HEK293 (cell line): ENCODE measurements around the gene SZRD1.

ENCODE experiments used
- CTCF ChIA-PET: fragments of 350-600 bp; formaldehyde crosslinking; extraction: SDS; loops from one replicate; lab custom pipeline; 2021; ENCODE audit warnings: antibody characterized with exemption; lab: Yijun Ruan, JAX
- POLR2A ChIA-PET: fragments of 300-600 bp; formaldehyde crosslinking; extraction: SDS; loops from one replicate; lab custom pipeline; 2020; ENCODE audit warnings: antibody characterized with exemption, inconsistent platforms; lab: Yijun Ruan, JAX
- H3K27ac ChIP-seq: fragments of 200-500 bp; sonication (Bioruptor generic); 2 replicates; pipeline ENCODE4 v1.5.1; 2014; ENCODE audit warnings: low read depth, low read length, control low read depth, inconsistent platforms; ENCODE audit errors: extremely low read depth
- H3K36me3 ChIP-seq, 2 experiments: fragments of 200-500 bp in 1 of 2; sonication (Bioruptor generic) in 1 of 2; 1 replicate in 1 of 2; 2 replicates in 1 of 2; pipeline ENCODE4 v1.5.1; 2014 to 2017; ENCODE audit warnings: inconsistent platforms in 2 of 2, low read length in 2 of 2; ENCODE audit not compliant: control insufficient read depth in 2 of 2, insufficient read depth in 1 of 2
- H3K4me1 ChIP-seq: fragments of 200-500 bp; sonication (Bioruptor generic); 2 replicates; pipeline ENCODE4 v1.5.1; 2014; ENCODE audit warnings: mild to moderate bottlenecking, low read length, inconsistent platforms; ENCODE audit not compliant: control insufficient read depth, insufficient read depth
- H3K4me3 ChIP-seq: 2 replicates; pipeline ENCODE4 v1.5.1; 2011; ENCODE audit warnings: low read depth, mild to moderate bottlenecking, control low read depth, low read length, moderate library complexity
- H3K9me3 ChIP-seq: fragments of 200-500 bp; sonication (Bioruptor generic); 2 replicates; pipeline ENCODE4 v1.5.1; 2014; ENCODE audit warnings: low read depth, low read length, inconsistent platforms; ENCODE audit not compliant: control insufficient read depth, insufficient read depth
- EGR2 ChIP-seq: fragments of 450-650 bp; formaldehyde crosslinking; IDR thresholded peaks from 2 replicates; pipeline ENCODE4 v1.5.1; 2016; ENCODE audit warnings: low read depth, missing biosample characterization, missing genetic modification characterization
- GLI4 ChIP-seq: fragments of 450-650 bp; formaldehyde crosslinking; IDR thresholded peaks from 2 replicates; pipeline ENCODE4 v1.5.1; 2016; ENCODE audit warnings: missing biosample characterization, missing genetic modification characterization
- GLIS2 ChIP-seq: fragments of 450-650 bp; formaldehyde crosslinking; IDR thresholded peaks from 2 replicates; pipeline ENCODE4 v1.5.1; 2016; ENCODE audit warnings: missing biosample characterization, missing genetic modification characterization
- SCRT1 ChIP-seq: fragments of 450-650 bp; formaldehyde crosslinking; IDR thresholded peaks from 2 replicates; pipeline ENCODE4 v1.5.1; 2016; ENCODE audit warnings: missing biosample characterization, missing genetic modification characterization, borderline replicate concordance
- SP7 ChIP-seq: fragments of 450-650 bp; formaldehyde crosslinking; IDR thresholded peaks from 2 replicates; pipeline ENCODE4 v1.5.1; 2016; ENCODE audit warnings: missing biosample characterization, missing genetic modification characterization
- TRIM28 ChIP-seq: IDR thresholded peaks from 2 replicates; pipeline ENCODE4 v1.6.1; 2011; ENCODE audit warnings: low read length, control low read depth, borderline replicate concordance
- ZBTB1 ChIP-seq: fragments of 450-650 bp; formaldehyde crosslinking; IDR thresholded peaks from 2 replicates; pipeline ENCODE4 v1.5.1; 2016; ENCODE audit warnings: missing biosample characterization, missing genetic modification characterization
- ZFHX2 ChIP-seq: fragments of 450-650 bp; formaldehyde crosslinking; conservative IDR thresholded peaks from 2 replicates; pipeline ENCODE4 v1.5.1; 2016; ENCODE audit warnings: missing biosample characterization, missing genetic modification characterization
- ZNF302 ChIP-seq: fragments of 450-650 bp; formaldehyde crosslinking; IDR thresholded peaks from 2 replicates; pipeline ENCODE4 v1.5.1; 2016; ENCODE audit warnings: missing biosample characterization, missing genetic modification characterization, low read depth
- ZNF391 ChIP-seq: fragments of 450-650 bp; formaldehyde crosslinking; IDR thresholded peaks from 2 replicates; pipeline ENCODE4 v1.5.1; 2016; ENCODE audit warnings: low read depth, missing biosample characterization, missing genetic modification characterization, borderline replicate concordance
- ZNF416 ChIP-seq: fragments of 450-650 bp; formaldehyde crosslinking; IDR thresholded peaks from 2 replicates; pipeline ENCODE4 v1.5.1; 2016; ENCODE audit warnings: missing biosample characterization, missing genetic modification characterization
- ZNF624 ChIP-seq: fragments of 450-650 bp; formaldehyde crosslinking; IDR thresholded peaks from 2 replicates; pipeline ENCODE4 v1.5.1; 2017; ENCODE audit warnings: missing biosample characterization, missing genetic modification characterization
- ZNF677 ChIP-seq: fragments of 450-650 bp; IDR thresholded peaks from 2 replicates; pipeline ENCODE4 v1.5.0; 2018; ENCODE audit warnings: missing biosample characterization, mild to moderate bottlenecking, missing genetic modification characterization, moderate library complexity
- ZNF701 ChIP-seq: fragments of 450-650 bp; formaldehyde crosslinking; IDR thresholded peaks from 2 replicates; pipeline ENCODE4 v1.5.1; 2016; ENCODE audit warnings: missing biosample characterization, missing genetic modification characterization
- ZNF747 ChIP-seq: fragments of 450-650 bp; formaldehyde crosslinking; IDR thresholded peaks from 2 replicates; pipeline ENCODE4 v1.5.1; 2016; ENCODE audit warnings: missing biosample characterization, missing genetic modification characterization
- ZSCAN30 ChIP-seq: fragments of 450-650 bp; IDR thresholded peaks from 2 replicates; pipeline ENCODE4 v1.5.1; 2018; ENCODE audit warnings: missing biosample characterization, mild to moderate bottlenecking, missing genetic modification characterization, moderate library complexity
- TF ChIP-seq, protein P1 (sequence below): fragments of 450-650 bp; formaldehyde crosslinking; conservative IDR thresholded peaks from 2 replicates; pipeline ENCODE4 v1.5.1; 2016; ENCODE audit warnings: low read depth, missing biosample characterization, missing genetic modification characterization
- TF ChIP-seq, protein P2 (sequence below): fragments of 450-650 bp; formaldehyde crosslinking; IDR thresholded peaks from 2 replicates; pipeline ENCODE4 v1.5.0; 2017; ENCODE audit warnings: missing biosample characterization, missing genetic modification characterization, borderline replicate concordance
- TF ChIP-seq, protein P3 (sequence below): fragments of 450-650 bp; formaldehyde crosslinking; IDR thresholded peaks from 2 replicates; pipeline ENCODE4 v1.5.1; 2016; ENCODE audit warnings: missing biosample characterization, missing genetic modification characterization
- TF ChIP-seq, protein P4 (sequence below): fragments of 450-650 bp; formaldehyde crosslinking; IDR thresholded peaks from 2 replicates; pipeline ENCODE4 v1.5.1; 2016; ENCODE audit warnings: missing biosample characterization, missing genetic modification characterization

Gene SZRD1

DNA sequence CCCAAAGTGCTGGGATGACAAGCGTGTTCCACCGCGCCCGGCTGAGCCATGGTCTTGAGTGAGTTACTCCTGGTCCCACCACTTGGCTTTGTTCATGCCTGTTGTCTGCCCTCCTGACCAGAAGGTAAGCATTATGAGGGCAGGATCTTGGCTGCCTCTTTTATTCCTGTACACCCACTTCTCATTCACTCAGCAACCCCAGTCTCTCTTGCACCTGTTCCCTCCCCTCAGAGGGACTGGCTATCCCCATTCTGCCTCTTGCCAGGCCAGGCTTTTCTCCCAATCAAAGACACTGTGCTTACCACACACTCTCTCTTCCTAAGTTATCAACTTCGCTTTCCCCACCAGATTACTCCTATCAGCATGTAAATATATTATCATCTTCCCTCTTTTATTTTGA, 43.8 kb downstream of the SZRD1 start:
- POLR2A ChIA-PET: no interaction called here
- no peak overlapping the region for H3K4me3 ChIP-seq

More for the DNA sequence above, 43.8 kb downstream of the SZRD1 start:
- Histone ChIP-seq H3K9me3 (no peaks in the 10 kb centered on the region), H3K27ac (no peak overlapping the region), H3K36me3 (no peaks in the 10 kb centered on the region), H3K4me1 (no peaks in the 10 kb centered on the region)
- TF ChIP-seq ZNF391 (no peak), ZNF701 (no peak), ZSCAN30 (tag by site-specific recombination) (no peak), ZFHX2 (no peak), ZNF416 (tag by site-specific recombination) (no peak), SCRT1 (tag by site-specific recombination) (no peak), EGR2 (tag by site-specific recombination) (no peak), GLIS2 (tag by site-specific recombination) (no peak), SP7 (no peak), GLI4 (tag by site-specific recombination) (no peak), ZNF677 (tag by site-specific recombination) (no peak), ZNF302 (tag by site-specific recombination) (no peak), ZNF624 (tag by site-specific recombination) (no peak), ZNF747 (no peak), TRIM28 (no peak), ZBTB1 (tag by site-specific recombination) (no peak)
- TF ChIP-seq, protein P1, sequence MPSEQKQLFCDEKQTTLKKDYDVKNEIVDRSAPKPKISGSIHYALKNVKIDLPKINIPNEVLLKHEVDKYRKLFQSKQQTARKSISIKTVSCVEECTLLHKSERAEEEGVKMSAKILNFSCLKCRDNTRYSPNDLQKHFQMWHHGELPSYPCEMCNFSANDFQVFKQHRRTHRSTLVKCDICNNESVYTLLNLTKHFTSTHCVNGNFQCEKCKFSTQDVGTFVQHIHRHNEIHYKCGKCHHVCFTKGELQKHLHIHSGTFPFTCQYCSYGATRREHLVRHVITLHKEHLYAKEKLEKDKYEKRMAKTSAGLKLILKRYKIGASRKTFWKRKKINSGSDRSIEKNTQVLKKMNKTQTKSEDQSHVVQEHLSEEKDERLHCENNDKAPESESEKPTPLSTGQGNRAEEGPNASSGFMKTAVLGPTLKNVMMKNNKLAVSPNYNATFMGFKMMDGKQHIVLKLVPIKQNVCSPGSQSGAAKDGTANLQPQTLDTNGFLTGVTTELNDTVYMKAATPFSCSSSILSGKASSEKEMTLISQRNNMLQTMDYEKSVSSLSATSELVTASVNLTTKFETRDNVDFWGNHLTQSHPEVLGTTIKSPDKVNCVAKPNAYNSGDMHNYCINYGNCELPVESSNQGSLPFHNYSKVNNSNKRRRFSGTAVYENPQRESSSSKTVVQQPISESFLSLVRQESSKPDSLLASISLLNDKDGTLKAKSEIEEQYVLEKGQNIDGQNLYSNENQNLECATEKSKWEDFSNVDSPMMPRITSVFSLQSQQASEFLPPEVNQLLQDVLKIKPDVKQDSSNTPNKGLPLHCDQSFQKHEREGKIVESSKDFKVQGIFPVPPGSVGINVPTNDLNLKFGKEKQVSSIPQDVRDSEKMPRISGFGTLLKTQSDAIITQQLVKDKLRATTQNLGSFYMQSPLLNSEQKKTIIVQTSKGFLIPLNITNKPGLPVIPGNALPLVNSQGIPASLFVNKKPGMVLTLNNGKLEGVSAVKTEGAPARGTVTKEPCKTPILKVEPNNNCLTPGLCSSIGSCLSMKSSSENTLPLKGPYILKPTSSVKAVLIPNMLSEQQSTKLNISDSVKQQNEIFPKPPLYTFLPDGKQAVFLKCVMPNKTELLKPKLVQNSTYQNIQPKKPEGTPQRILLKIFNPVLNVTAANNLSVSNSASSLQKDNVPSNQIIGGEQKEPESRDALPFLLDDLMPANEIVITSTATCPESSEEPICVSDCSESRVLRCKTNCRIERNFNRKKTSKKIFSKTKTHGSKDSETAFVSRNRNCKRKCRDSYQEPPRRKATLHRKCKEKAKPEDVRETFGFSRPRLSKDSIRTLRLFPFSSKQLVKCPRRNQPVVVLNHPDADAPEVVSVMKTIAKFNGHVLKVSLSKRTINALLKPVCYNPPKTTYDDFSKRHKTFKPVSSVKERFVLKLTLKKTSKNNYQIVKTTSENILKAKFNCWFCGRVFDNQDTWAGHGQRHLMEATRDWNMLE: no peak
- TF ChIP-seq, protein P2, sequence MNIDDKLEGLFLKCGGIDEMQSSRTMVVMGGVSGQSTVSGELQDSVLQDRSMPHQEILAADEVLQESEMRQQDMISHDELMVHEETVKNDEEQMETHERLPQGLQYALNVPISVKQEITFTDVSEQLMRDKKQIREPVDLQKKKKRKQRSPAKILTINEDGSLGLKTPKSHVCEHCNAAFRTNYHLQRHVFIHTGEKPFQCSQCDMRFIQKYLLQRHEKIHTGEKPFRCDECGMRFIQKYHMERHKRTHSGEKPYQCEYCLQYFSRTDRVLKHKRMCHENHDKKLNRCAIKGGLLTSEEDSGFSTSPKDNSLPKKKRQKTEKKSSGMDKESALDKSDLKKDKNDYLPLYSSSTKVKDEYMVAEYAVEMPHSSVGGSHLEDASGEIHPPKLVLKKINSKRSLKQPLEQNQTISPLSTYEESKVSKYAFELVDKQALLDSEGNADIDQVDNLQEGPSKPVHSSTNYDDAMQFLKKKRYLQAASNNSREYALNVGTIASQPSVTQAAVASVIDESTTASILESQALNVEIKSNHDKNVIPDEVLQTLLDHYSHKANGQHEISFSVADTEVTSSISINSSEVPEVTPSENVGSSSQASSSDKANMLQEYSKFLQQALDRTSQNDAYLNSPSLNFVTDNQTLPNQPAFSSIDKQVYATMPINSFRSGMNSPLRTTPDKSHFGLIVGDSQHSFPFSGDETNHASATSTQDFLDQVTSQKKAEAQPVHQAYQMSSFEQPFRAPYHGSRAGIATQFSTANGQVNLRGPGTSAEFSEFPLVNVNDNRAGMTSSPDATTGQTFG (tag by site-specific recombination): no peak
- TF ChIP-seq, protein P3, sequence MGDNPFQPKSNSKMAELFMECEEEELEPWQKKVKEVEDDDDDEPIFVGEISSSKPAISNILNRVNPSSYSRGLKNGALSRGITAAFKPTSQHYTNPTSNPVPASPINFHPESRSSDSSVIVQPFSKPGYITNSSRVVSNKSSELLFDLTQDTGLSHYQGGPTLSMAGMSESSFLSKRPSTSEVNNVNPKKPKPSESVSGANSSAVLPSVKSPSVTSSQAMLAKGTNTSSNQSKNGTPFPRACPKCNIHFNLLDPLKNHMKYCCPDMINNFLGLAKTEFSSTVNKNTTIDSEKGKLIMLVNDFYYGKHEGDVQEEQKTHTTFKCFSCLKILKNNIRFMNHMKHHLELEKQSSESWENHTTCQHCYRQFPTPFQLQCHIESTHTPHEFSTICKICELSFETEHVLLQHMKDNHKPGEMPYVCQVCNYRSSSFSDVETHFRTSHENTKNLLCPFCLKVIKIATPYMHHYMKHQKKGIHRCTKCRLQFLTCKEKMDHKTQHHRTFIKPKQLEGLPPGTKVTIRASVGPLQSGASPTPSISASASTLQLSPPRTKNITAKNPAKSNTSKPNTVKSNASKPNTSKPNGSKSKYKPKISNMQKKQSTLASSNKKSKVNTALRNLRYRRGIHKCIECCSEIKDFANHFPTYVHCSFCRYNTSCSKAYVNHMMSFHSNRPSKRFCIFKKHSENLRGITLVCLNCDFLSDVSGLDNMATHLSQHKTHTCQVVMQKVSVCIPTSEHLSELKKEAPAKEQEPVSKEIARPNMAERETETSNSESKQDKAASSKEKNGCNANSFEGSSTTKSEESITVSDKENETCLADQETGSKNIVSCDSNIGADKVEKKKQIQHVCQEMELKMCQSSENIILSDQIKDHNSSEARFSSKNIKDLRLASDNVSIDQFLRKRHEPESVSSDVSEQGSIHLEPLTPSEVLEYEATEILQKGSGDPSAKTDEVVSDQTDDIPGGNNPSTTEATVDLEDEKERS: no peak
- TF ChIP-seq, protein P4, sequence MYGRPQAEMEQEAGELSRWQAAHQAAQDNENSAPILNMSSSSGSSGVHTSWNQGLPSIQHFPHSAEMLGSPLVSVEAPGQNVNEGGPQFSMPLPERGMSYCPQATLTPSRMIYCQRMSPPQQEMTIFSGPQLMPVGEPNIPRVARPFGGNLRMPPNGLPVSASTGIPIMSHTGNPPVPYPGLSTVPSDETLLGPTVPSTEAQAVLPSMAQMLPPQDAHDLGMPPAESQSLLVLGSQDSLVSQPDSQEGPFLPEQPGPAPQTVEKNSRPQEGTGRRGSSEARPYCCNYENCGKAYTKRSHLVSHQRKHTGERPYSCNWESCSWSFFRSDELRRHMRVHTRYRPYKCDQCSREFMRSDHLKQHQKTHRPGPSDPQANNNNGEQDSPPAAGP: no peak
- CTCF ChIA-PET: no interaction called here
